ENCODE results near the gene LRMDA.

GRCh38 chr10:75939541-75939940 lies 508.1 kb downstream of the LRMDA start:
- TF ChIP-seq USF2 (IDR thresholded peaks at IDR 0.05; ENCODE audit: low read depth, low read length) (no peak), CTCF (conservative IDR thresholded peaks at IDR 0.05; ENCODE audit: low read depth, low read length) (no peak), POLR2A (IDR thresholded peaks at IDR 0.05; ENCODE audit: low read depth, low read length) (no peak)

Data from IMR-90 (cell line).